GM18511 (cell line): ENCODE results near the gene TMEM123.
A peak's percentile ranks its signal among the peaks of the same experiment; 100 is the strongest.

Experiments used
- ATAC-seq: cut with Tn5 transposase; IDR thresholded peaks from one replicate; pipeline ENCODE4 v1.9.1; 2021; ENCODE audit warnings: mild to moderate bottlenecking, moderate library complexity; ENCODE audit not compliant: unreplicated experiment

The TMEM123 gene

DNA sequence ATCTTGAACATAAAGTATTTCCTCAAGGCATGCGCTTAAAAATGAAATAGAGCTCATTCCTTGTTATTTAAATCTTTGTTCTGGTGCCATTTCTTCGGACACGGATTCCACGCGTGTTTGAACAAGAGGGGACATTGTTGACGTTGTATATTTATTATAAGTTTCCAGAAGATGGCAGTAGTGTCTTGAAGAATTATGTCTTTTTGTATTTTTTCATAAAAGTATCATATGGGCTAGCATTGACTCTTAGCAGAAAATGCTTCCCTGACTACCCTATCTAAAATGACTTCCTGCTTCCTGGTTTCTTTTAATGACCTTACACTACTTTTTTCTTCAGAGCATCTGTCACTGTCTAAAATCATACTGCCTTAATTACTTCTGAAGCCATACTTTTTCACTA lies 85.2 kb downstream of the TMEM123 start:
- ATAC-seq, result no peak

DNA sequence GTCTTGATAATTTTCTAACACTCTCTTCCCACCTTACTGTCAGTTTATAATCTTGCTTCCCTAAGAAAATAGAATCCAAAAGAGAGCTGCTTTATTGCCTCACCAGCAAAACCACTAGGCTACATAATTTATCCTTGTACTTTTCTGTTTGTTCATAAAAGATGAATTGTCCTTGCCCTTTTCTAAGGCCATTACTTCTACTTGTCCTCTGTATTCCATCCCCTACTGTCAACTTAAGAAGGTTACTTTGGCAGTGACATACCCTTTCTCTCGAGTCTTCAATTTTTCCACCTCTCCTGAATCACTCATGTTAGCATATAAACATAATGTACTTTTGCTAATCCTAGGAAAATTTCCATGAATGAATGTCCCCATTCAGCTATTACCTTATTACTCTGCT lies 87.6 kb downstream of the TMEM123 start:
- ATAC-seq, result no peak

- ATAC-seq, result peak; percentile 99
Observed at GRCh38 chr11:102361086-102362031, 91.2 kb downstream of the TMEM123 start.

GRCh38 chr11:102360681-102361080 lies 91.9 kb downstream of the TMEM123 start:
- no peak for ATAC-seq

GRCh38 chr11:102359372-102359771 lies 93.2 kb downstream of the TMEM123 start:
- ATAC-seq, result no peak

GRCh38 chr11:102357116-102357515 lies 95.4 kb downstream of the TMEM123 start:
- ATAC-seq, result no peak

GRCh38 chr11:102347462-102348370 lies 104.8 kb downstream of the TMEM123 start:
- peak; percentile 27 for ATAC-seq

DNA sequence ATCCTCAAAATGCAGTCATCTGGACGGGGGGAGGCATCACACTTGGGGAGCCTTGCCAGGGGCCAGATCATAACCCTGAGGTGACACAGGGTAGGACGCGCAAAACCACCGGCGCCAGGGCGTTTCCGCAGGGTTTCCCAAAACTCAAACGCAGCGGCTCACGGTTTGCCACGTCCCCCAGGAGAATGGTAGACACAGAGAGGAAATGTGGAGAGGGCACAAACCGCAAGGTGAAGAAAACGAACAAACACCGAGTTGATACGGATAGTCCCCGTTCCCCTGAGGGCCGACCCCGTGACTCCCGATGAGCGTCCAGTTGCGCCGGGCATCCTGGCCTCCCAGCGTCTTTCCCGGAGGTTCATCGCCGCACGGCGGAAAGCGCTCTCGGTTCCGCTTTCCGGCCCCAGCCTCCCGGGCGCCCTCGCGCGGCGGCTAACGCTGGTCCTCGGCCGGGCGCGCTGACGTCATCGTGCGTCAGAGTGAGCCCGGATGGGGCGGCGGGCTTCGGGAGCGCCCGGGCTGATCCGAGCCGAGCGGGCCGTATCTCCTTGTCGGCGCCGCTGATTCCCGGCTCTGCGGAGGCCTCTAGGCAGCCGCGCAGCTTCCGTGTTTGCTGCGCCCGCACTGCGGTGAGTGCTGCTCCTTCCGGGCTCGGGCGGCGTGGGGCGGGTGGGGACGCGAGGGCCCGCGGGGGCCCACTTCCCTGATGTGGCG lies 105.7 kb downstream of the TMEM123 start, which contains the start of gene BIRC2:
Gene BIRC2 (plus strand): TSS at position 467 of the 714 bp plus-strand sequence. CDS start 2,641 bp downstream, outside the sequence.
- ATAC-seq, result peak; percentile 88

DNA sequence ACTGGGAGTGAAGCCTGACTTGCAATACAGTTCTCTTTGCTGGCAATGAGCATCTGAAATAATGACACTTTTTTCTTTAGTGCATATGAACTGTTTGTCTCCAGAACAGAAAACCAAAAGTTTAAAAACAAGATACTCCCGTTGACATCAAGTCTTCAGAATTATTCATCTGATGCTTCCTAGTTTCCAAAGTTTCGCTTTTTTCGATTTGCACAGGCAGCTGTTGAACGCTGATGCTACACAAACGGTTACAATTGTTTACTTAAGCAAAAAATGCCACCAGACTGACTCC lies 106.2 kb downstream of the TMEM123 start:
- no peak for ATAC-seq
